Stimulated activated CD4-positive, alpha-beta T cell treated with anti-CD3 and anti-CD28 coated beads, Interleukin-12 subunit alpha, Interleukin-12 subunit beta, amount 100 ng/mL, for 24 hours (primary cell): ENCODE measurements around the gene CELA2B.
"Not testable (repeated sequence)": the region's sequence is repeated elsewhere in the genome, so short reads cannot be mapped to it uniquely, and the experiment has no call there.

Source experiments
- DNase-seq, 2 experiments: peaks; one replicate each; pipeline ENCODE4 v3.0.0-alpha.2; 2020; ENCODE audit warnings: low read depth in 2 of 2

Gene CELA2B

GRCh38 chr1:15445390-15446122 is 30.3 kb upstream of the CELA2B start:
- no peak for DNase-seq

GRCh38 chr1:15446212-15446611 is 29.7 kb upstream of the CELA2B start:
- DNase-seq, result no peak

- no peak for DNase-seq
Measured at GRCh38 chr1:15448877-15449462, 26.9 kb upstream of the CELA2B start.

- DNase-seq, result no peak
Measured at GRCh38 chr1:15449567-15449966, 26.3 kb upstream of the CELA2B start.

- no peak for DNase-seq
Measured at GRCh38 chr1:15451014-15451722, 24.7 kb upstream of the CELA2B start.

- DNase-seq, result no peak
Measured at GRCh38 chr1:15452216-15452615, 23.7 kb upstream of the CELA2B start.

- DNase-seq, result no peak
Measured at GRCh38 chr1:15452866-15453571, 22.9 kb upstream of the CELA2B start.

- no peak for DNase-seq
Measured at GRCh38 chr1:15453734-15454133, 22.2 kb upstream of the CELA2B start.

- DNase-seq, result no peak
Measured at GRCh38 chr1:15454256-15454655, 21.6 kb upstream of the CELA2B start.

- no peak for DNase-seq
Measured at GRCh38 chr1:15455522-15455921, 20.4 kb upstream of the CELA2B start.

GRCh38 chr1:15456313-15456954 is 19.5 kb upstream of the CELA2B start, which contains the start of gene CELA2A:
Gene CELA2A, plus strand, starts transcription at chr1:15456732. Its CDS starts 22 bp downstream, at chr1:15456754.
- no peak for DNase-seq

GRCh38 chr1:15457585-15457984 is 18.3 kb upstream of the CELA2B start:
- DNase-seq, result no peak

GRCh38 chr1:15458388-15458787 is 17.5 kb upstream of the CELA2B start:
- not testable (repeated sequence) for DNase-seq

- DNase-seq, result no peak
Measured at GRCh38 chr1:15459771-15460707, 15.9 kb upstream of the CELA2B start.

- DNase-seq, result no peak
Measured at GRCh38 chr1:15460708-15461095, 15.2 kb upstream of the CELA2B start.

- DNase-seq, result not testable (repeated sequence)
Measured at GRCh38 chr1:15463064-15463800, 12.7 kb upstream of the CELA2B start.

- DNase-seq, result not testable (repeated sequence)
Measured at GRCh38 chr1:15463926-15464322, 12.0 kb upstream of the CELA2B start.

GRCh38 chr1:15465674-15466073 is 10.2 kb upstream of the CELA2B start:
- DNase-seq, result no peak

GRCh38 chr1:15466955-15467625 is 8.8 kb upstream of the CELA2B start:
- not testable (repeated sequence) for DNase-seq
